Neural cell (in vitro differentiated cells): ENCODE data around the gene EXOC2.

Experiments
- EZH2 ChIP-seq: fragments of 200-600, 300-800 bp; shearing (Covaris generic), sonication (generic); IDR thresholded peaks from 2 replicates; pipeline ENCODE4 v1.6.1; 2014; ENCODE audit warnings: antibody characterized with exemption, low read length, borderline replicate concordance, mild to moderate bottlenecking; ENCODE audit not compliant: insufficient read depth, poor library complexity, severe bottlenecking
- POLR2AphosphoS5 ChIP-seq: IDR thresholded peaks from 2 replicates; pipeline ENCODE4 v1.6.1; 2012
- RAD21 ChIP-seq: fragments of 450-650 bp; conservative IDR thresholded peaks from 2 replicates; pipeline ENCODE4 v1.6.1; 2014; ENCODE audit warnings: antibody characterized with exemption, mild to moderate bottlenecking, moderate library complexity
- SMC3 ChIP-seq: fragments of 450-650 bp; conservative IDR thresholded peaks from 2 replicates; pipeline ENCODE4 v1.6.1; 2014; ENCODE audit warnings: antibody characterized with exemption, mild to moderate bottlenecking, moderate library complexity; ENCODE audit not compliant: poor library complexity
- TF ChIP-seq, protein P1 (sequence below): fragments of 450-650 bp; IDR thresholded peaks from 2 replicates; pipeline ENCODE4 v1.5.1; 2014; ENCODE audit warnings: antibody characterized with exemption, mild to moderate bottlenecking, moderate library complexity; ENCODE audit not compliant: poor library complexity, severe bottlenecking

DNA sequence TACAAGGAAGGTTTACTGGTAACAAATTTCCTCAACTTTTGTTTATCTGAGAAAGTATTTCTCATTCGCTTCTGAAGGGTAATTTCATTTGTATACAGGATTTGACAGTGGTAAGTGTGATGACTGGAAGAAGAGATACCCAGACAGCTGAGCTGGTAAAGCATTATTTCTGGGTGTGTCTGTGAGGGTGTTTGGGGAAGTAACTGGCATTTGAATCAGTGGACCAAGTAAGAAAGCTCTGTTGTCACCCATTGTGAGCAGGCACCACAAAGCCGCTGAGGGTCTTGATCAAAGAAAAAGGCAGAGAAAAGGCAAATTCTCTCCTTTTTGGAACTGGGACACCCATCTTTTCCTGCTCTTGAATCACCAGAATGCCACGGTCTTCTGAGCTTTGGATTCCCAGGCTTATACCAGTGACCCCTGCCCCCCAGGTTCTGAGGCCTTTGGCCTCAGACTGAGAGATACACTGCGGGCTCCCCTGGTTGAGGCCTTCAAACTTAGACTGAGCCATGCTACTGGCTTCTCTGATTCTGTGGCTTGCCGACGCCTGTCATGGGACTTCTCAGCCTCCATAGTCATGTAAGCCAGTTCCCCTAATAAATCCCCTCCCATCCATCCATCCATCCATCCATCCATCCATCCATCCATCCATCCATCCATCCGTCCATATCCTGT is 25.5 kb downstream of the EXOC2 start:
- TF ChIP-seq, protein P1, sequence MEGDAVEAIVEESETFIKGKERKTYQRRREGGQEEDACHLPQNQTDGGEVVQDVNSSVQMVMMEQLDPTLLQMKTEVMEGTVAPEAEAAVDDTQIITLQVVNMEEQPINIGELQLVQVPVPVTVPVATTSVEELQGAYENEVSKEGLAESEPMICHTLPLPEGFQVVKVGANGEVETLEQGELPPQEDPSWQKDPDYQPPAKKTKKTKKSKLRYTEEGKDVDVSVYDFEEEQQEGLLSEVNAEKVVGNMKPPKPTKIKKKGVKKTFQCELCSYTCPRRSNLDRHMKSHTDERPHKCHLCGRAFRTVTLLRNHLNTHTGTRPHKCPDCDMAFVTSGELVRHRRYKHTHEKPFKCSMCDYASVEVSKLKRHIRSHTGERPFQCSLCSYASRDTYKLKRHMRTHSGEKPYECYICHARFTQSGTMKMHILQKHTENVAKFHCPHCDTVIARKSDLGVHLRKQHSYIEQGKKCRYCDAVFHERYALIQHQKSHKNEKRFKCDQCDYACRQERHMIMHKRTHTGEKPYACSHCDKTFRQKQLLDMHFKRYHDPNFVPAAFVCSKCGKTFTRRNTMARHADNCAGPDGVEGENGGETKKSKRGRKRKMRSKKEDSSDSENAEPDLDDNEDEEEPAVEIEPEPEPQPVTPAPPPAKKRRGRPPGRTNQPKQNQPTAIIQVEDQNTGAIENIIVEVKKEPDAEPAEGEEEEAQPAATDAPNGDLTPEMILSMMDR, result no peak
- no peak for TF ChIP-seq EZH2
- no peak for TF ChIP-seq SMC3
- TF ChIP-seq POLR2AphosphoS5, result no peak
- no peak for TF ChIP-seq RAD21
